ENCODE data around the gene ZNF829. TPM values are rescaled to one million over a fixed set of nuclear protein-coding genes. Genes with fewer than 3 reads are reported as not detected.

Gene ZNF829
- total RNA-seq, 1 donor from 2014 or later: 1.2 TPM

DNA sequence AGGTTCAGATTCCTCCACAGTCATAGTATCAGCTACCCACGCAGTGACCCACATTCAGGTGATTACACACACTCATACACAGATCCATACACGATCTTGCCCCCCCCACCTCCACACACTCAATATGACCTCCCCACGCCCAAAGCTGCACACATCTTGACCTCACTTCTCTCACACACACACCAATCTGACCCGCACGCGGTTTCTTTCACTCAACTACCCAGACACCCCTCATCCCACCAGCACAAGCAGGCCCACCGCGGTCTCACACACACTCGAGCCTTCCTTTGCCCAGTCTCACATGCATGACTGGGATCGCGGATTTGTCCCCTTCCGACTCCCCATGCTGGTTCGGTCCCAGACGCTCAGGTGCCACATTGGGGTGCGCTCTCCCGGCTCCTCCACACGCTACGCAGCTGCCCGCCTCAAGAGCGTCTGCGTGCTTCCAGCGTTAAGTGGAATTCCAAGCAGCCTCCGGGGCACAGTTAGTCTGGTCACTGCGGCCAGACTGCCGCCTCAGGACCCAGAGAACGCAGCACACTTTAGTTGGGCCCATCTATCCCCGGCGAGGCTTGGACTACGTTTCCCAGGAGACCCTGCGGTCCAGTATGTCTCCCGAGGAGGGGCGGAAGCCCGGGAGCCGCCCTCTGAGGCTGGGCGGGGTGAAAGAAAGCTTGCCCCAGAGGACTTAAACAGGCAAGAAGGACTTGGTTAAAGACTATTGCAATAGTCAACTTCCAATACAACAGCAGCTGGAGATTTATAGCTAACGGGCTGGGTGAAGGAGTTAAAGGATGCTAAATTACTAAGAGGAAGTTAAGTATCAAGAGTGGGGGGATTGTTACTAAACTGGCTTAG, 66.2 kb downstream of the ZNF829 start:
- Histone ChIP-seq H3K27me3 (no peaks in the 10 kb centered on the region), H3K4me3 (peak overlapping the region; percentile 78 to 84), H3K27ac (peak overlapping the region; percentile 83 to 88), H3K36me3 (peaks cover 0 to 12% of the 10 kb centered on the region in 2 donors), H3K9me3 (peaks cover 0 to 12% of the 10 kb centered on the region in 2 donors), H3K4me1 (peaks cover 0 to 5% of the 10 kb centered on the region in 2 donors)
- DNase-seq (ENCODE audit: low spot score in 2 of 2): peak; percentile 80 to 96
- TF ChIP-seq, protein P1, sequence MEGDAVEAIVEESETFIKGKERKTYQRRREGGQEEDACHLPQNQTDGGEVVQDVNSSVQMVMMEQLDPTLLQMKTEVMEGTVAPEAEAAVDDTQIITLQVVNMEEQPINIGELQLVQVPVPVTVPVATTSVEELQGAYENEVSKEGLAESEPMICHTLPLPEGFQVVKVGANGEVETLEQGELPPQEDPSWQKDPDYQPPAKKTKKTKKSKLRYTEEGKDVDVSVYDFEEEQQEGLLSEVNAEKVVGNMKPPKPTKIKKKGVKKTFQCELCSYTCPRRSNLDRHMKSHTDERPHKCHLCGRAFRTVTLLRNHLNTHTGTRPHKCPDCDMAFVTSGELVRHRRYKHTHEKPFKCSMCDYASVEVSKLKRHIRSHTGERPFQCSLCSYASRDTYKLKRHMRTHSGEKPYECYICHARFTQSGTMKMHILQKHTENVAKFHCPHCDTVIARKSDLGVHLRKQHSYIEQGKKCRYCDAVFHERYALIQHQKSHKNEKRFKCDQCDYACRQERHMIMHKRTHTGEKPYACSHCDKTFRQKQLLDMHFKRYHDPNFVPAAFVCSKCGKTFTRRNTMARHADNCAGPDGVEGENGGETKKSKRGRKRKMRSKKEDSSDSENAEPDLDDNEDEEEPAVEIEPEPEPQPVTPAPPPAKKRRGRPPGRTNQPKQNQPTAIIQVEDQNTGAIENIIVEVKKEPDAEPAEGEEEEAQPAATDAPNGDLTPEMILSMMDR (IDR thresholded peaks at IDR 0.05): no peak
- intact Hi-C loops (cut with DNase I): loop anchor here (1.0 to 5.0 kb wide), 8 partner anchors 12 to 744 kb away; partner anchors contain the start of genes ZNF260, ZNF420, ZNF461 and ZNF540

DNA sequence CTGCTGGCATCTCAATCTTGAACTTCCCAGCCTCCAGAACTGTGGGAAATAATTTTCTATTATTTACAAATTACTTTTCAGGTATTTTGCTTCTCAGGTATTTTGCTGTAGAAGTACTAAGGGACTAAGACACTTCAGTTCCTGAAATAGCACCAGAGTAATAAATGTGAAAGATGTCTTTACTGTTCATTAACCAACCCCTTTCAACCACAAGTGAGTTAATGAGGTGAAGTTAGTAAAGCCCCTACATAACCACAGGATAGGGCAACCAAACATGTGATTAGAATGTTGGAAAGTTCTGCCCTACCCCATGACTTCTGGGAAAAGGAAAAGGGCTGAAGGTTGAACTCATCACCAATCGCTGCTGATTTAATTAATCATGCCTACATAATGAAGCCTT, 68.1 kb downstream of the ZNF829 start:
- no peak for DNase-seq (ENCODE audit: low spot score in 2 of 2)
- Histone ChIP-seq H3K4me1 (peaks cover 0 to 5% of the 10 kb centered on the region in 2 donors), H3K9me3 (no peaks in the 10 kb centered on the region), H3K27me3 (no peaks in the 10 kb centered on the region), H3K27ac (no peak overlapping the region), H3K4me3 (no peak overlapping the region), H3K36me3 (peaks cover 0 to 16% of the 10 kb centered on the region in 2 donors)
- TF ChIP-seq, protein P1 (IDR thresholded peaks at IDR 0.05): no peak
- intact Hi-C loops (cut with DNase I): no loop called here

DNA sequence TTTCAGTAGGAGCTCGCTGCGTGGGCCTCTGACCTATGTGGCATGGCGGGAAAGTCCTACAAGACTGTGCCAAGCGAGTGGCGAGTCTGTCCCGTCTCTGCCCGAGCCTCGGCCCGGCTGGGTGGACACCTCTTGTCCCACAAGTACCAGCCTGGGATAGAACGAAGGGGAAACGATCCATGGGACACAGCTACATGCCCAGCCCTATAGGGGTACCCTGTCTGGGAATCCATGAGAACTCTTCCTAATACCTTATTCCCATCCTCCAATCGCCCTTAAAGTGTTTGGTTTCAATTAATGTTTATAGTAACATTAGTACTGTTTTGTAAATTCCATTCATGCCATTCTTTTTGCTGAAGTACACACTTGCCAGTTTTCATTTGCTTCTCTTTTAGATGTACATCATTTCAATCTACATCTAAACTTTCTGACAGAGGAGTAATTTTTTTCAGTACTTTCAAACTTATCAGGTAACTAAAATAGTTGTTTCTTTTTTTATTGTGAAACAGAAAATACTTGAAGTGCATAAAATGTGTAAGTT, 77.2 kb downstream of the ZNF829 start:
- Histone ChIP-seq H3K4me3 (peak overlapping the region; percentile 66 to 67), H3K36me3 (peaks cover 1 to 20% of the 10 kb centered on the region in 2 donors), H3K9me3 (peaks cover 20 to 29% of the 10 kb centered on the region in 2 donors), H3K27me3 (no peaks in the 10 kb centered on the region), H3K27ac (peak overlapping the region; percentile 72 to 75), H3K4me1 (peaks cover 0 to 7% of the 10 kb centered on the region in 2 donors)
- TF ChIP-seq, protein P1 (IDR thresholded peaks at IDR 0.05): no peak
- intact Hi-C loops (cut with DNase I): loop anchor here (1.0 to 10.0 kb wide), 6 partner anchors 11 to 626 kb away; partner anchors contain the start of genes ZNF345, ZNF383, ZNF567 and ZNF568
- no peak for DNase-seq (ENCODE audit: low spot score in 2 of 2)

Other genes with a start within 250 kb of the ZNF829 start
- not detected for gene ZNF461, start 249.5 kb downstream of the ZNF829 start, total RNA-seq
- 3.7 TPM for gene ZNF567, start 228.7 kb downstream of the ZNF829 start, total RNA-seq
- gene ZNF850, start 143.5 kb downstream of the ZNF829 start, total RNA-seq: 5.1 TPM
- gene ZNF790, start 77.9 kb downstream of the ZNF829 start, total RNA-seq: 17.0 TPM
- 8.0 TPM for gene ZNF345, start 65.4 kb downstream of the ZNF829 start, total RNA-seq
- 2.4 TPM for gene ZNF568, start within 50 bp of the ZNF829 start, total RNA-seq
- 69.9 TPM for gene ZNF420, start 162.1 kb upstream of the ZNF829 start, total RNA-seq

Data from ascending aorta (tissue), 2 donors.